Measurements from ENCODE around the gene YLPM1. TPM values are rescaled to one million over a fixed set of nuclear protein-coding genes. Genes with fewer than 3 reads are reported as not detected.
A peak's percentile ranks its signal among the peaks of the same experiment; 100 is the strongest.

The YLPM1 gene
- total RNA-seq, 2 donors from 2014 or later = 48.2 to 61.6 TPM

GRCh38 chr14:74859757-74860552 is 96.8 kb downstream of the YLPM1 start:
- Histone ChIP-seq H3K4me3 (no peak overlapping the region), H3K4me1 (ENCODE audit: control insufficient read depth in 1 of 2, low read depth in 2 of 2) (peaks cover 0 to 9% of the 10 kb centered on the region in 2 donors), H3K27ac (no peak overlapping the region), H3K27me3 (replicated peaks; ENCODE audit: insufficient read depth) (no peaks in the 10 kb centered on the region), H3K9me3 (no peaks in the 10 kb centered on the region), H3K36me3 (no peaks in the 10 kb centered on the region)
- ATAC-seq (ENCODE audit: insufficient number of reproducible peaks, low FRiP score, low read depth) = no peak
- no peak for DNase-seq (ENCODE audit: low spot score)
- TF ChIP-seq CTCF (IDR thresholded peaks at IDR 0.05) = no peak

- H3K36me3 ChIP-seq = no peaks in the 10 kb centered on the region
- ATAC-seq (ENCODE audit: insufficient number of reproducible peaks, low FRiP score, low read depth) (peak; percentile 10), DNase-seq (ENCODE audit: low spot score) (peak; percentile 77)
- no peak overlapping the region for H3K4me3 ChIP-seq
- no peaks in the 10 kb centered on the region for H3K9me3 ChIP-seq
- H3K27me3 ChIP-seq (replicated peaks; ENCODE audit: insufficient read depth) = no peaks in the 10 kb centered on the region
- no peak overlapping the region for H3K27ac ChIP-seq
- H3K4me1 ChIP-seq (ENCODE audit: control insufficient read depth in 1 of 2, low read depth in 2 of 2) = peaks cover 0 to 9% of the 10 kb centered on the region in 2 donors
- TF ChIP-seq CTCF (IDR thresholded peaks at IDR 0.05) = peak; percentile 89
Observed at GRCh38 chr14:74860899-74861733, 98.0 kb downstream of the YLPM1 start.

DNA sequence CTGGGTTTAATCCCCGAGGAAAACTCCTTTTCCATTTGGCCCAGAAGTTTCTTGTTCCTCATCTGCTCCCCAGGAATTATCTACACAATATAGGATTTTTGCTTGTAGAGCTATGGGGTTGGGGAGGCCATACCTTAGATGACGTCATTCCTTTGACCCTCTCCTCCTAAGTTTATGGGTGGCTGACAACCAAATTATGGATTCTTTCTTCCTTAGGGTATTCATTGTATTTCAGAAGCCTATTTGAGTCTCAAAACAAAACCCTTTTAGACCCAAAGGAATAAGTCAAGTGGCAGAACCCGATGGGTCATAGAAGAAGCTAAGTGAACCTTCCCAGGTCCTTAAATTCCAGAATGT is 98.6 kb downstream of the YLPM1 start:
- H3K27me3 ChIP-seq (replicated peaks; ENCODE audit: insufficient read depth) = no peaks in the 10 kb centered on the region
- ATAC-seq (ENCODE audit: insufficient number of reproducible peaks, low FRiP score, low read depth) (no peak), DNase-seq (ENCODE audit: low spot score) (no peak)
- H3K4me1 ChIP-seq (ENCODE audit: control insufficient read depth in 1 of 2, low read depth in 2 of 2) = peaks cover 0 to 9% of the 10 kb centered on the region in 2 donors
- no peaks in the 10 kb centered on the region for H3K36me3 ChIP-seq
- no peak overlapping the region for H3K4me3 ChIP-seq
- TF ChIP-seq CTCF (IDR thresholded peaks at IDR 0.05) = no peak
- H3K27ac ChIP-seq = no peak overlapping the region
- H3K9me3 ChIP-seq = no peaks in the 10 kb centered on the region

- H3K4me1 ChIP-seq (ENCODE audit: control insufficient read depth in 1 of 2, low read depth in 2 of 2) = peaks cover 0 to 17% of the 10 kb centered on the region in 2 donors
- DNase-seq (ENCODE audit: low spot score) = no peak
- H3K4me3 ChIP-seq = no peak overlapping the region
- no peaks in the 10 kb centered on the region for H3K36me3 ChIP-seq
- no peaks in the 10 kb centered on the region for H3K9me3 ChIP-seq
- no peak for ATAC-seq (ENCODE audit: insufficient number of reproducible peaks, low FRiP score, low read depth)
- H3K27ac ChIP-seq = no peak overlapping the region
- no peak for TF ChIP-seq CTCF (IDR thresholded peaks at IDR 0.05)
- H3K27me3 ChIP-seq (replicated peaks; ENCODE audit: insufficient read depth) = no peaks in the 10 kb centered on the region
Observed at GRCh38 chr14:74863274-74863673, 100.2 kb downstream of the YLPM1 start.

- Histone ChIP-seq H3K4me3 (no peak overlapping the region), H3K4me1 (ENCODE audit: control insufficient read depth in 1 of 2, low read depth in 2 of 2) (peaks cover 0 to 19% of the 10 kb centered on the region in 2 donors), H3K27ac (no peak overlapping the region), H3K9me3 (no peaks in the 10 kb centered on the region), H3K27me3 (replicated peaks; ENCODE audit: insufficient read depth) (no peaks in the 10 kb centered on the region), H3K36me3 (no peaks in the 10 kb centered on the region)
- no peak for DNase-seq (ENCODE audit: low spot score)
- no peak for TF ChIP-seq CTCF (IDR thresholded peaks at IDR 0.05)
- ATAC-seq (ENCODE audit: insufficient number of reproducible peaks, low FRiP score, low read depth) = no peak
Observed at GRCh38 chr14:74864198-74864597, 101.1 kb downstream of the YLPM1 start.

All from thoracic aorta (tissue), 2 donors.